ENCODE data around the gene CFAP92. TPM values are rescaled to one million over a fixed set of nuclear protein-coding genes. Genes with fewer than 3 reads are reported as not detected.

Gene CFAP92
- total and polyA plus RNA-seq, 2 donors (not counting 1 experiment from before 2014, with no cell fraction given): not detected

- Histone ChIP-seq H3K27ac (ENCODE audit: low read length in 2 of 2) (no peak overlapping the region), H3K4me1 (ENCODE audit: control insufficient read depth in 2 of 2, insufficient read depth in 2 of 2, low read length in 2 of 2) (peaks cover 30 to 31% of the 10 kb centered on the region in 2 donors), H3K36me3 (replicated peaks in 1 of 2; ENCODE audit: control extremely low read depth in 1 of 2, control insufficient read depth in 1 of 2, extremely low read depth in 1 of 2, insufficient read depth in 2 of 2, low read length in 1 of 2) (no peaks in the 10 kb centered on the region), H3K4me3 (ENCODE audit: control extremely low read depth in 1 of 5, extremely low read depth in 1 of 5, insufficient read depth in 1 of 5, low read depth in 2 of 5, low read length in 4 of 5) (no peak overlapping the region), H3K9me3 (ENCODE audit: control extremely low read depth in 1 of 3, control insufficient read depth in 2 of 3, insufficient read depth in 1 of 3, low read length in 2 of 3) (peaks cover 0 to 20% (median 0%) of the 10 kb centered on the region in 3 donors), H3K4me2 (replicated peaks; ENCODE audit: low read depth, low read length, poor library complexity, severe bottlenecking) (no peak overlapping the region), H2AFZ (ENCODE audit: insufficient read depth, low read depth, low read length, poor library complexity, severe bottlenecking) (no peak overlapping the region), H3K9ac (ENCODE audit: low read length) (no peak overlapping the region), H3K79me2 (ENCODE audit: control insufficient read depth, insufficient read depth, low read length) (no peaks in the 10 kb centered on the region), H4K20me1 (ENCODE audit: control insufficient read depth, insufficient read depth, low read length, poor library complexity, severe bottlenecking) (no peaks in the 10 kb centered on the region), H3K27me3 (replicated peaks in 1 of 4; ENCODE audit: control extremely low read depth in 1 of 4, control insufficient read depth in 3 of 4, insufficient read depth in 4 of 4, low read length in 3 of 4) (peaks cover 0 to 44% (median 23%) of the 10 kb centered on the region in 4 experiments)
- intact Hi-C loops (cut with micrococcal nuclease): no loop called here
- H3K4me1 Mint-ChIP-seq: peaks cover 20% of the 10 kb centered on the region
- CTCF ChIA-PET: interaction anchor here (0.6 to 2.4 kb wide), 2 partner anchors 11 to 1324 kb away, joined by 3 to 15 read pairs; no protein-coding TSS in a partner anchor
- peaks cover 45% of the 10 kb centered on the region for H3K27me3 Mint-ChIP-seq
- no peak overlapping the region for H3K27ac Mint-ChIP-seq
- ATAC-seq (ENCODE audit: low read depth) (no peak), DNase-seq (no peak)
- WGBS (ENCODE audit: insufficient coverage): 98% methylated on average over 4 of the region's 4 CpGs
- no peaks in the 10 kb centered on the region for H3K9me3 Mint-ChIP-seq (ENCODE audit: insufficient read depth)
- no peak for TF ChIP-seq EZH2 (IDR thresholded peaks at IDR 0.05; ENCODE audit: borderline replicate concordance, insufficient read depth, low read depth, low read length, poor library complexity, severe bottlenecking)
- TF ChIP-seq CTCF (IDR thresholded peaks at IDR 0.05): no peak
- H3K4me3 Mint-ChIP-seq: no peak overlapping the region
- POLR2A ChIA-PET: no interaction called here
Measured at GRCh38 chr3:129005526-129006303, 11.8 kb upstream of the CFAP92 start.

All from B cell (primary cell).